Activated T-helper 1 cell treated with anti-CD3 and anti-CD28 coated beads, Interleukin-12 subunit alpha, Interleukin-12 subunit beta, Interleukin-2, Interleukin-4 antibody, amounts not matched to agents 30 ng/mL and 10 ng/mL and 1 ng/mL, durations not matched to agents 14 hours and 24 hours and 36 hours (primary cell): ENCODE data around the gene VPS51. TPM values are rescaled to one million over a fixed set of nuclear protein-coding genes. Genes with fewer than 3 reads are reported as not detected.

Source experiments
- total RNA-seq: library from RNA; stranded (reverse); gene quantifications from 2 replicates; pipeline ENCODE4 v1.2.3, GENCODE V29; 2022

VPS51 gene
- total RNA-seq, 1 donor from 2014 or later: 139 TPM

Other genes with a start within 250 kb of the VPS51 start
- gene EHD1, start 217.6 kb upstream of the VPS51 start, total RNA-seq: 88.0 and 96.9 TPM in 2 replicates
- 24.6 and 24.9 TPM in 2 replicates for gene ATG2A, start 179.0 kb upstream of the VPS51 start, total RNA-seq
- 7.3 and 14.0 TPM in 2 replicates for gene PPP2R5B, start 171.5 kb upstream of the VPS51 start, total RNA-seq
- not detected in 2 replicates for gene GPHA2, start 160.3 kb upstream of the VPS51 start, total RNA-seq
- not detected in 2 replicates for gene MAJIN, start 124.1 kb upstream of the VPS51 start, total RNA-seq
- not detected in 2 replicates for gene BATF2, start 99.2 kb upstream of the VPS51 start, total RNA-seq
- 67.3 and 71.2 TPM in 2 replicates for gene ARL2, start 82.1 kb upstream of the VPS51 start, total RNA-seq
- 19.9 and 30.9 TPM in 2 replicates for gene SNX15, start 68.8 kb upstream of the VPS51 start, total RNA-seq
- 17.4 and 17.7 TPM in 2 replicates for gene SAC3D1, start 55.0 kb upstream of the VPS51 start, total RNA-seq
- 11.5 and 12.7 TPM in 2 replicates for gene NAALADL1, start 37.7 kb upstream of the VPS51 start, total RNA-seq
- 91.8 and 92.5 TPM in 2 replicates for gene CDCA5, start 12.2 kb upstream of the VPS51 start, total RNA-seq
- 31.9 and 34.5 TPM in 2 replicates for gene ZFPL1, start 12.0 kb upstream of the VPS51 start, total RNA-seq
- gene TM7SF2, start 15.7 kb downstream of the VPS51 start, total RNA-seq: 32.2 and 32.8 TPM in 2 replicates
- 20.8 and 22.1 TPM in 2 replicates for gene ZNHIT2, start 21.5 kb downstream of the VPS51 start, total RNA-seq
- 1,004 and 1,020 TPM in 2 replicates for gene FAU, start 25.9 kb downstream of the VPS51 start, total RNA-seq
- 76.0 and 76.4 TPM in 2 replicates for gene MRPL49, start 26.1 kb downstream of the VPS51 start, total RNA-seq
- 42.3 and 45.8 TPM in 2 replicates for gene SYVN1, start 38.3 kb downstream of the VPS51 start, total RNA-seq
- not detected in 2 replicates for gene SPDYC, start 74.0 kb downstream of the VPS51 start, total RNA-seq
- 85.9 and 93.5 TPM in 2 replicates for gene CAPN1, start 85.7 kb downstream of the VPS51 start, total RNA-seq
- gene POLA2, start 165.7 kb downstream of the VPS51 start, total RNA-seq: 78.2 and 78.9 TPM in 2 replicates
- 1.6 and 2.7 TPM in 2 replicates for gene CDC42EP2, start 218.7 kb downstream of the VPS51 start, total RNA-seq
- 84.5 and 93.1 TPM in 2 replicates for gene DPF2, start 237.6 kb downstream of the VPS51 start, total RNA-seq